ENCODE data around the gene NDST1.
A peak's percentile ranks its signal among the peaks of the same experiment; 100 is the strongest.

The NDST1 gene

DNA sequence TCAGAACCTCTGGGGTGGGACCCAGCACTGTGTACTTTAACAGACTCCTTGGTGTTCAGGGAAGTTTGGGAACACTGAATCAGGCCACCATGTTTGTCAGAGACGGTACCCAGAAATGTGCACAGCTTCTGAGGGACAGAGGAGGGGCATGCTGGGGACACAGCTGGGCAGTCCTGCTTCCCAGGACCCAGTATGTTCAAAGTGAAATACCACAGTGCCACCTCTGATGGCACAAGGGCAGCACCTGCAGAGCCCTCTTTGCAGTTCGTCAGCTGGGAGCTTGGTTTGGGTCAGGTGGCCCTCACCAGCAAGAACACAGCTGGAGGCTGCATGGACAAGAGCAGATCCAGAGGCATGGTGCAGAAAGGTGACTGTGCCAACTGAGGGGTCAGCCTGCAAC is 51.2 kb downstream of the NDST1 start:
- Histone ChIP-seq H3K27me3 (ENCODE audit: insufficient read depth, poor library complexity, severe bottlenecking) (no peaks in the 10 kb centered on the region), H3K27ac (replicated peaks) (no peak overlapping the region), H3K4me3 (replicated peaks; ENCODE audit: insufficient read depth, low read length) (no peak overlapping the region)
- no peak for DNase-seq (ENCODE audit: low read depth in 1 of 2, low spot score in 1 of 2)
- TF ChIP-seq GABPA (IDR thresholded peaks at IDR 0.05; ENCODE audit: low read depth) (no peak), SPI1 (IDR thresholded peaks at IDR 0.05; ENCODE audit: borderline replicate concordance, low read depth) (no peak), POLR2AphosphoS5 (IDR thresholded peaks at IDR 0.05; ENCODE audit: low read depth) (no peak)
- TF ChIP-seq, protein P1, sequence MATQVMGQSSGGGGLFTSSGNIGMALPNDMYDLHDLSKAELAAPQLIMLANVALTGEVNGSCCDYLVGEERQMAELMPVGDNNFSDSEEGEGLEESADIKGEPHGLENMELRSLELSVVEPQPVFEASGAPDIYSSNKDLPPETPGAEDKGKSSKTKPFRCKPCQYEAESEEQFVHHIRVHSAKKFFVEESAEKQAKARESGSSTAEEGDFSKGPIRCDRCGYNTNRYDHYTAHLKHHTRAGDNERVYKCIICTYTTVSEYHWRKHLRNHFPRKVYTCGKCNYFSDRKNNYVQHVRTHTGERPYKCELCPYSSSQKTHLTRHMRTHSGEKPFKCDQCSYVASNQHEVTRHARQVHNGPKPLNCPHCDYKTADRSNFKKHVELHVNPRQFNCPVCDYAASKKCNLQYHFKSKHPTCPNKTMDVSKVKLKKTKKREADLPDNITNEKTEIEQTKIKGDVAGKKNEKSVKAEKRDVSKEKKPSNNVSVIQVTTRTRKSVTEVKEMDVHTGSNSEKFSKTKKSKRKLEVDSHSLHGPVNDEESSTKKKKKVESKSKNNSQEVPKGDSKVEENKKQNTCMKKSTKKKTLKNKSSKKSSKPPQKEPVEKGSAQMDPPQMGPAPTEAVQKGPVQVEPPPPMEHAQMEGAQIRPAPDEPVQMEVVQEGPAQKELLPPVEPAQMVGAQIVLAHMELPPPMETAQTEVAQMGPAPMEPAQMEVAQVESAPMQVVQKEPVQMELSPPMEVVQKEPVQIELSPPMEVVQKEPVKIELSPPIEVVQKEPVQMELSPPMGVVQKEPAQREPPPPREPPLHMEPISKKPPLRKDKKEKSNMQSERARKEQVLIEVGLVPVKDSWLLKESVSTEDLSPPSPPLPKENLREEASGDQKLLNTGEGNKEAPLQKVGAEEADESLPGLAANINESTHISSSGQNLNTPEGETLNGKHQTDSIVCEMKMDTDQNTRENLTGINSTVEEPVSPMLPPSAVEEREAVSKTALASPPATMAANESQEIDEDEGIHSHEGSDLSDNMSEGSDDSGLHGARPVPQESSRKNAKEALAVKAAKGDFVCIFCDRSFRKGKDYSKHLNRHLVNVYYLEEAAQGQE (IDR thresholded peaks at IDR 0.05; ENCODE audit: insufficient replicate concordance, low read depth) = no peak
- TF ChIP-seq, protein P2, sequence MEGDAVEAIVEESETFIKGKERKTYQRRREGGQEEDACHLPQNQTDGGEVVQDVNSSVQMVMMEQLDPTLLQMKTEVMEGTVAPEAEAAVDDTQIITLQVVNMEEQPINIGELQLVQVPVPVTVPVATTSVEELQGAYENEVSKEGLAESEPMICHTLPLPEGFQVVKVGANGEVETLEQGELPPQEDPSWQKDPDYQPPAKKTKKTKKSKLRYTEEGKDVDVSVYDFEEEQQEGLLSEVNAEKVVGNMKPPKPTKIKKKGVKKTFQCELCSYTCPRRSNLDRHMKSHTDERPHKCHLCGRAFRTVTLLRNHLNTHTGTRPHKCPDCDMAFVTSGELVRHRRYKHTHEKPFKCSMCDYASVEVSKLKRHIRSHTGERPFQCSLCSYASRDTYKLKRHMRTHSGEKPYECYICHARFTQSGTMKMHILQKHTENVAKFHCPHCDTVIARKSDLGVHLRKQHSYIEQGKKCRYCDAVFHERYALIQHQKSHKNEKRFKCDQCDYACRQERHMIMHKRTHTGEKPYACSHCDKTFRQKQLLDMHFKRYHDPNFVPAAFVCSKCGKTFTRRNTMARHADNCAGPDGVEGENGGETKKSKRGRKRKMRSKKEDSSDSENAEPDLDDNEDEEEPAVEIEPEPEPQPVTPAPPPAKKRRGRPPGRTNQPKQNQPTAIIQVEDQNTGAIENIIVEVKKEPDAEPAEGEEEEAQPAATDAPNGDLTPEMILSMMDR (IDR thresholded peaks at IDR 0.05; ENCODE audit: insufficient read depth, low read length) = no peak

DNA sequence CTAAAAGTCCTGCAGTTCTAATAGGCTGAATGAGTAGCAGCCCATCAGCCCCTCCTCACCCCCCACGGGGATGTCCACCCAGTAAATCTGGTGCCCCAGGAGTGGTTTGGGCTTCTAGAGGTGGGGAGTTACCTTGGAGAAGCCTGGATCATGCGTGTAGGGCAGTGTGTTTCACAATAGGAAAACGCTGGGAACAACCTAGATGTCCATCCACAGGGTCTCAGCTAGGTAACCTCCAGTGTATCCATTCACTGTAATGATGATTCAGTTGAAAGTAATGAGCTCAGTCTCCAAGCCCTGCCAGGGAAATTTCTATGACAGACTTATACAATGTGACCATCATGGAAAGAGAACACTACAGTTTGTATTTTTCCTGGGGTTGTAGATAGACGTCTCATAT is 51.8 kb downstream of the NDST1 start:
- Histone ChIP-seq H3K27me3 (ENCODE audit: insufficient read depth, poor library complexity, severe bottlenecking) (no peaks in the 10 kb centered on the region), H3K4me3 (replicated peaks; ENCODE audit: insufficient read depth, low read length) (no peak overlapping the region), H3K27ac (replicated peaks) (no peak overlapping the region)
- no peak for DNase-seq (ENCODE audit: low read depth in 1 of 2, low spot score in 1 of 2)
- TF ChIP-seq GABPA (IDR thresholded peaks at IDR 0.05; ENCODE audit: low read depth) = no peak

DNA sequence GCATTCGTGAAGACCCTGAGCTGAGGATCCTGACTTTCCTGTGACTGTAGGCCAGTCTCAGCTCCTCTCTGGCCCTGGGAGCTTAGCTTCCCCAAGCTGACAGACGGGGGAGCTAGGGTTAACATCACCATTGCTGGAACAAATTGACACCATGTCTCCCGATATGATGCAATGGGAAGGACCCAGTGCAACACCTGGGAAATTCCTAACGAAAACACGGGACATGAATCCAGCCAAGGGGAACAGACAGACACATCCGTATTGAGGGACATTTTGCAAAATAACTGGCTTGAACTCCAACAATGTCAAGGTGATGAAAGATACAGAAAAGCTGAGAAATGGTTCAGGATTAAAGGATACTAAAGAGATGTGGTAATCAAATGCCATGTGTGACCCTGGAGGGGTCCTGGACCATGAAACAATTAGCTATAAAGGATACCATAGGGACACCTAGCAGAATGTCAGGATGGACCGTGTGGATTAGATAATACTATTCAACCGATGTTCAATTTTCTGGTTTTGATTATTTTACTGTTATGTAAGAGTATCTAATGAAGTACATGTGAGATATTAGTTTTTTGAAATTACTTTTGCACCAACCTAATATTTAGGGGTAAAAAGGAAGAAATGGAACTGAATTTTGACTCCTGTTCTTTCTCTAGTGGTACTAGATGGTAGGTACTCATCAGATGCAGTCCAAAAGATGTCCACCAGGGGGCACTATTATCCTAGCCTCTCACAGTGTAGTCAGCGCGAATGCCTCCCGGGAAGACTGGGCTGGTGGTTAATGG is 52.7 kb downstream of the NDST1 start:
- DNase-seq (ENCODE audit: low read depth in 1 of 2, low spot score in 1 of 2) = peak; percentile 79 to 88
- TF ChIP-seq, protein P1 (IDR thresholded peaks at IDR 0.05; ENCODE audit: insufficient replicate concordance, low read depth) = no peak
- TF ChIP-seq, protein P2 (IDR thresholded peaks at IDR 0.05; ENCODE audit: insufficient read depth, low read length) = peak; percentile 77
- Histone ChIP-seq H3K27ac (replicated peaks) (no peak overlapping the region), H3K4me3 (replicated peaks; ENCODE audit: insufficient read depth, low read length) (no peak overlapping the region), H3K27me3 (ENCODE audit: insufficient read depth, poor library complexity, severe bottlenecking) (no peaks in the 10 kb centered on the region)

DNA sequence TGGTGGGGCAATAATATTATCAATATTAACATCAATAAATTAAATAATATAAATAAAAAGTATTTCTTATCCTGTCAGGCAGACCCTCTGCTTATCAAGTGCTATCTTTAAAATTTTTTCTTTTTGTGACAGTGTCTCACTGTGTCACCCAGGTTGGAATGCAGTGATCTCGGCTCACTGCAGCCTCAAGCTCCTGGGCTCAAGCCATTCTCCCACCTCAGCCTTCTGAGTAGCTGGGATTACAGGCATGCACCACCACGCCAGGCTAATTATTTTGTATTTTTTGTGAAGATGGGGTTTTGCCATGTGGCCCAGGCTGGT is 53.2 kb downstream of the NDST1 start:
- no peak for TF ChIP-seq SPI1 (IDR thresholded peaks at IDR 0.05; ENCODE audit: borderline replicate concordance, low read depth)
- TF ChIP-seq, protein P2 (IDR thresholded peaks at IDR 0.05; ENCODE audit: insufficient read depth, low read length) = no peak
- no peak for TF ChIP-seq POLR2AphosphoS5 (IDR thresholded peaks at IDR 0.05; ENCODE audit: low read depth)
- TF ChIP-seq GABPA (IDR thresholded peaks at IDR 0.05; ENCODE audit: low read depth) = no peak
- TF ChIP-seq, protein P1 (IDR thresholded peaks at IDR 0.05; ENCODE audit: insufficient replicate concordance, low read depth) = no peak
- Histone ChIP-seq H3K27ac (replicated peaks) (no peak overlapping the region), H3K27me3 (ENCODE audit: insufficient read depth, poor library complexity, severe bottlenecking) (no peaks in the 10 kb centered on the region), H3K4me3 (replicated peaks; ENCODE audit: insufficient read depth, low read length) (no peak overlapping the region)
- no peak for DNase-seq (ENCODE audit: low read depth in 1 of 2, low spot score in 1 of 2)

All from HL-60 (cell line).